ENCODE results near the gene EML4.

GRCh38 chr2:42180300-42180699 is 11.1 kb downstream of the EML4 start:
- TF ChIP-seq, protein P1, sequence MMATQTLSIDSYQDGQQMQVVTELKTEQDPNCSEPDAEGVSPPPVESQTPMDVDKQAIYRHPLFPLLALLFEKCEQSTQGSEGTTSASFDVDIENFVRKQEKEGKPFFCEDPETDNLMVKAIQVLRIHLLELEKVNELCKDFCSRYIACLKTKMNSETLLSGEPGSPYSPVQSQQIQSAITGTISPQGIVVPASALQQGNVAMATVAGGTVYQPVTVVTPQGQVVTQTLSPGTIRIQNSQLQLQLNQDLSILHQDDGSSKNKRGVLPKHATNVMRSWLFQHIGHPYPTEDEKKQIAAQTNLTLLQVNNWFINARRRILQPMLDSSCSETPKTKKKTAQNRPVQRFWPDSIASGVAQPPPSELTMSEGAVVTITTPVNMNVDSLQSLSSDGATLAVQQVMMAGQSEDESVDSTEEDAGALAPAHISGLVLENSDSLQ (IDR thresholded peaks at IDR 0.05) = no peak
- TF ChIP-seq HDAC2 (IDR thresholded peaks at IDR 0.05) (no peak), SMAD5 (IDR thresholded peaks at IDR 0.05; ENCODE audit: low read depth) (no peak), EZH2 (IDR thresholded peaks at IDR 0.05; ENCODE audit: borderline replicate concordance, control insufficient read depth, low read depth, low read length) (no peak)
